Epithelial cell of prostate (primary cell): ENCODE data around the gene DOK5.

Source experiments
- DNase-seq: peaks from one replicate; pipeline ENCODE4 v3.0.0-alpha.2; 2011; ENCODE audit warnings: low read depth, low spot score
- H3K27ac ChIP-seq: fragments of 450-650 bp; 2 replicates; pipeline ENCODE4 v1.5.1; 2017; ENCODE audit warnings: mild to moderate bottlenecking

DOK5 gene

GRCh38 chr20:54668271-54669039 lies 193.1 kb downstream of the DOK5 start:
- H3K27ac ChIP-seq = no peak overlapping the region
- DNase-seq = no peak

DNA sequence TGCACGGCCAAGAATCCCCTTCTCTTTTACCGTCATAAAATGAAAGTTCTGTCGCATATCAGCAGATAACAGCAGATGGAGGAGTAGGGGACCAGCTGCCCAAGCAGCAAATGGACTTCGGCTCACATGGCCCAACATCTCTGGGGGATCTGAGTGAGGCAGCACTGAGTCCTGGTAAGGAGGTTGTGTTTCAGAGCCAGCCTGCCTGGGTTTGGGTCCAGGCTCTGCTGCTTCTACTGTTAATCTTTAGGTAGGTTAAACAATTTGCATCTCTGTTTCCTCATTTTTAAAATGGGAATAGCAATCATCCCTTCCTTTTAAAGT lies 193.6 kb downstream of the DOK5 start:
- no peak overlapping the region for H3K27ac ChIP-seq
- no peak for DNase-seq

DNA sequence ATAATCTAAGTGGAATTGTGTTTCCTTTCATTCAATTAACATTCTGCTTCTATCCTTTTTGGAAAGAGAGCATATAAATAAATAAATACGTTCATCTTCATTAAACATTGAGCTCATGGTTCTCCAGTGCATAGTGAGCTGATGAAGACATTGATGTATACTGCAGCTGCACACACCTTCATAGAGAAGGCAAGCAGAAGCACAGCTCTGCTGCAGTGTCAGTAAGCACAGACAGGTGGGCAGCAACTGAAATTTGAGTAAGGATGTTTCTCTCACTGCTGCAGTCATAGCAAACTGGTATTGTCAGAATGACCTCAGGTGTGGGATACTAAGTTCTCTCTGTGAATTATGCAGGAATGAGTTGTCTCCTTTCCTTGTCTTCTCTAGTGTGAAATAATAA lies 202.9 kb downstream of the DOK5 start:
- no peak for DNase-seq

GRCh38 chr20:54680439-54680838 lies 205.0 kb downstream of the DOK5 start:
- no peak for DNase-seq
- H3K27ac ChIP-seq = no peak overlapping the region

More for the DNA sequence above, 202.9 kb downstream of the DOK5 start:
- H3K27ac ChIP-seq = no peak overlapping the region

- DNase-seq = no peak
- H3K27ac ChIP-seq = no peak overlapping the region
Measured at GRCh38 chr20:54680872-54681619, 205.7 kb downstream of the DOK5 start.

GRCh38 chr20:54681869-54682268 lies 206.5 kb downstream of the DOK5 start:
- no peak for DNase-seq
- no peak overlapping the region for H3K27ac ChIP-seq

DNA sequence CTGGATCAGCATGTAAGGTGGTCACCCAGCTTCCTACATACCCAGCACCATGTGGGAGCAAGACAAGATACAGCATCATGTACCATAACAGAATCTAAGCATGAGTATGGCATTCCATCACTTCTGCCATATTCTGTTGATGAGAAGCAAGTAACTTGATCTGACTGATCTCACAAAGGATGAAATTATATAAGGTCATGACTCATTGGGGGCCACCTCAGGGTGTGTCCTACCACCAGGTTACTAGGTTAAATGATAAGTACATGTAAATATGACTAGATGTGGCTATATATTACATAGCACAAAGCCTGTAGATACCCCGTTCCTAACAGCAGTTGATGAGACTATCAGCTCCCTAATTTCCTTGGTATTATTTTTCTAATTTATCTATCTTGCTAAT lies 213.1 kb downstream of the DOK5 start:
- H3K27ac ChIP-seq = no peak overlapping the region
- DNase-seq = no peak

GRCh38 chr20:54690323-54690722 lies 214.9 kb downstream of the DOK5 start:
- DNase-seq = no peak
- no peak overlapping the region for H3K27ac ChIP-seq

DNA sequence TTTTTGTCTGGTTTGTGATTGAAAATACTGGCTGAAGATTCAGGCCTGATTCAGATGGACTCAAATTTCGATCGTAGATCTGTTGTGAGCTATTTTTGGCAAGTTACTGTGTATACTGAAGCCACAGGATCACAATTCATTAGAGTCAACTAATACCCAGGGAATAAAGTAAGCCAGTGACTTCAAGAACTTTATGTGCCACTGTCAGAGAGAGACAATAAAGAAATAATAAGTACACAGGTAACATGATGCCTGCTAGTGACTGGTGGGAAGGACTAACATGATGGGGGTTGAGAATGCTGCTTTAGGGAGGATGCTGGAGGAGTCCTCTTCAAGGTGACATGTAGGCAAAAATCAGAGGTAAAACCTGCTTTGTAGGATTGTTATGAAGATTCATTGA lies 215.9 kb downstream of the DOK5 start:
- DNase-seq = no peak
- H3K27ac ChIP-seq = no peak overlapping the region

DNA sequence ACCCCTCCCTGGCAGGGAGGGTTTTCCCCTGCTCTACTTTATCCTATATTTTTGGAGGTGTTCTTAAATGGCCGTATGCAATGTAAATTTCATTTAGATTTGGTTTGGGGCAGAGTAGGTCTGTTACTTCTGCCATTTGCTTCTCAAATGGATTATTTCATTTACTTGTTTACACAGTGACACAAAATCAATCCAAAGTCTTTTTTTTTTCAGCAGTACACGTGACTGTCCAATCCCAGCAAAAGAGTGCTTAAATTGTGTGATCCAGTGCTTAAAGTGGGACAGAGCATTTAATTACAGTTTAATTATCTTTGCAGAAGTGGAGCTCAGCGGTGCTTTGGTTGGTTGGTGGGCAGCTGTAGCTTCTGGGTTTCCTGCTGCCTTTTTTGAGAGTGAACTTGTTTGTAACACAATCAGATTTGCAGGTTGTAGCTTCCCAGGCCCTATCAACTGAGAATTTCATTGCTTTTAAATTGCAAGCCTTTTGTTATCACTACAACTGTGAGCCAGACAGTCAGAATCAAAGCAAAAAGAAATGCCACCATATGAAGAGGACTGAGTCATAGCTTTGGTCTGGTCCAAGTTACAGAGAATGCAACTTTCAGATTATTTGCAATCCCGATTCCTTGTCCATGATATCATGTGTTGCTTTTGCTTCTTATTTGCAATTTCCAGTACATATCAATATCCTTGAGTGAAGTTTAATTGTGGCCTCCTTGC lies 216.9 kb downstream of the DOK5 start:
- no peak overlapping the region for H3K27ac ChIP-seq
- DNase-seq = no peak

DNA sequence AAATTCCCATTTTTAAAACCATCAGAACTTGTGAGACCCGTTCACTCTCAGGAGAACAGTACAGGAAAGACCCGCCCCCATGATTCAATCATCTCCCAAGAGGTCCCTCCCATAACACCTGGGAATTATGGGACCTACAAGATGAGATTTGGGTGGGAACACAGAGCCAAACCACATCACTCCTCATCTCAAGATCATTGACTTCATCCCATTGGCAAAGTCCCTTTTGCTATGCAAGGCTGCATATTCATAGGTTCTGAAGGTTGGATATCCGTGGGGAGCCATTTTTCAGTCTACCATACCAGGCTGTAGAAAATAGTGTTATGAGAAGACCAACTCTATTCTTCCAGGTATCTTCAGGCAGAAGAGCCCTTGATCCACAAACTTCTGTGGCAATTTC lies 219.1 kb downstream of the DOK5 start:
- no peak for DNase-seq
- H3K27ac ChIP-seq = no peak overlapping the region

DNA sequence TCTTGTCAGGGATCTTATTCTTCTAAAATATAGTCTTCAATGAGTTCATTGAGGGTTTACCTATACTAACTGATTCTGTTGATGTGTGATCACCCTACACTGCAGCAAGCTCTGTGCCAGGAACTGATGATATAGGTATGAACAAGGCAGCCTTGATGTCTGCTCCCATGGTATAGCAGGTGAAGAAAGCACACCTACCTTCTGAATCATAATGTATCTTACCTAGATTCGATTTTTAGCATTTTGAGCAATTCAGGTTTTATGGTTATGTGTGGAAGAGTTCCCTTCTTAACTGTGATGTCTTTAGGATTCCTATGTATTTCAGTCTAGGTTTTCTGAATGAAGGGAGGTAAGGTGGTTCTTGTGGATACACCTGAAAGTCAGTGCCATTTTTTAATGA lies 223.0 kb downstream of the DOK5 start:
- H3K27ac ChIP-seq = no peak overlapping the region
- DNase-seq = no peak
